Stomach (tissue), 4 donors: ENCODE data around the gene KISS1R.

Experiments
- CTCF ChIP-seq, 7 experiments: fragments of 450-650 bp in 4 of 7; fragments of 200-600 bp in 3 of 7; sonication (generic) in 3 of 7; IDR thresholded peaks; one replicate each; pipeline ENCODE4 v1.5.1; 2016 to 2019; ENCODE audit warnings: antibody characterized with exemption in 7 of 7, control low read depth in 2 of 7, mild to moderate bottlenecking in 1 of 7
- EP300 ChIP-seq: sonication (generic); formaldehyde crosslinking; IDR thresholded peaks from one replicate; pipeline ENCODE4 v1.6.1; 2017; ENCODE audit warnings: antibody characterized with exemption
- POLR2A ChIP-seq, 4 donors: fragments of 450-650 bp; IDR thresholded peaks; one replicate each; pipeline ENCODE4 v1.6.1; 2016; ENCODE audit warnings: antibody characterized with exemption in 4 of 4, control low read depth in 2 of 4, mild to moderate bottlenecking in 1 of 4, moderate library complexity in 1 of 4

GRCh38 chr19:896999-897398 lies 20.1 kb upstream of the KISS1R start:
- TF ChIP-seq CTCF (IDR thresholded peaks at IDR 0.05) (no peak), POLR2A (IDR thresholded peaks at IDR 0.05) (no peak), EP300 (no peak)
